MCF 10A (cell line): ENCODE data around the gene PHOX2A. TPM values are rescaled to one million over a fixed set of nuclear protein-coding genes. Genes with fewer than 3 reads are reported as not detected.
A peak's percentile ranks its signal among the peaks of the same experiment; 100 is the strongest.

Experiments used
- BruUV-seq: library from RNA; stranded (reverse); fragments of 400-500 nt; replicated peaks from 2 replicates; lab custom pipeline; 2021; lab: Mats Ljungman, UMichigan
- CTCF ChIA-PET: fragments of 300-600 bp; sonication (Branson Sonifier 250); formaldehyde crosslinking; extraction: SDS; loops from one replicate; lab custom pipeline; 2021; ENCODE audit warnings: antibody characterized with exemption, inconsistent platforms; lab: Yijun Ruan, JAX
- POLR2A ChIA-PET: fragments of 300-600, 350-650 bp; sonication (Branson Sonifier 250); formaldehyde crosslinking; extraction: SDS; loops from one replicate; lab custom pipeline; 2020; ENCODE audit warnings: antibody characterized with exemption, inconsistent platforms; lab: Yijun Ruan, JAX
- DNase-seq: peaks from one replicate; pipeline ENCODE4 v3.0.0-alpha.2; 2018; ENCODE audit not compliant: unreplicated experiment
- H3K27ac Mint-ChIP-seq: one replicate; pipeline ENCODE4 v1.8.0; 2022; ENCODE audit warnings: mild to moderate bottlenecking, low read depth, mixed read lengths; ENCODE audit not compliant: unreplicated experiment
- H3K27me3 Mint-ChIP-seq: one replicate; pipeline ENCODE4 v1.8.0; 2022; ENCODE audit warnings: mixed read lengths; ENCODE audit not compliant: insufficient read depth, unreplicated experiment
- H3K36me3 Mint-ChIP-seq: one replicate; pipeline ENCODE4 v1.8.0; 2022; ENCODE audit warnings: mild to moderate bottlenecking, moderate library complexity, mixed read lengths; ENCODE audit not compliant: insufficient read depth, unreplicated experiment
- H3K4me1 Mint-ChIP-seq: one replicate; pipeline ENCODE4 v1.8.0; 2022; ENCODE audit warnings: mixed read lengths; ENCODE audit not compliant: insufficient read depth, unreplicated experiment
- H3K4me3 Mint-ChIP-seq: one replicate; pipeline ENCODE4 v1.8.0; 2022; ENCODE audit warnings: mild to moderate bottlenecking, moderate library complexity, mixed read lengths; ENCODE audit not compliant: unreplicated experiment
- H3K9me3 Mint-ChIP-seq: one replicate; pipeline ENCODE4 v1.8.0; 2022; ENCODE audit warnings: mixed read lengths; ENCODE audit not compliant: unreplicated experiment
- intact Hi-C: fragments of 100-400 bp; cut with micrococcal nuclease; formaldehyde crosslinking; loops from 2 replicates; pipeline ENCODE4 v1.14.1; 2022
- total RNA-seq: library from RNA; stranded (reverse); gene quantifications from 2 replicates; pipeline ENCODE4 v1.2.3, GENCODE V29; 2022
- TF ChIP-seq, protein P1 (sequence below): fragments of 200-600 bp; IDR thresholded peaks from one replicate; pipeline ENCODE4 v1.8.0; 2022; ENCODE audit warnings: antibody characterized with exemption, mild to moderate bottlenecking; ENCODE audit not compliant: unreplicated experiment

Gene PHOX2A
- total RNA-seq, 1 experiment from 2014 or later: not detected

DNA sequence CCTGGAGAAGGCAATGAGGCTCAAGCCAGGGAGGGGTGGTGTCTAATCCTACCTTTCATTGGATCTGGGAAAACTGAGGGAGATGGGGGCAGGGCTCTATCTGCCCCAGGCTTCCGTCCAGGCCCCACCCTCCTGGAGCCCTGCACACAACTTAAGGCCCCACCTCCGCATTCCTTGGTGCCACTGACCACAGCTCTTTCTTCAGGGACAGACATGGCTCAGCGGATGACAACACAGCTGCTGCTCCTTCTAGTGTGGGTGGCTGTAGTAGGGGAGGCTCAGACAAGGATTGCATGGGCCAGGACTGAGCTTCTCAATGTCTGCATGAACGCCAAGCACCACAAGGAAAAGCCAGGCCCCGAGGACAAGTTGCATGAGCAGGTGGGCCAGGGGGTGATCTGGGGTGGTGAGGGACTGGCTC, 52.0 kb downstream of the PHOX2A start, which contains the start of gene FOLR1:
Gene FOLR1, plus strand, starts transcription at position 180 of the 421 bp plus-strand sequence. Its CDS starts 34 bp downstream, at position 214.
- ChIA-PET CTCF (interaction anchor here (0.6 to 4.9 kb wide), 3 partner anchors 9 to 162 kb away, joined by 3 to 33 read pairs (median 3); no protein-coding TSS in a partner anchor), POLR2A (interaction anchor here (0.6 kb wide), 1 partner anchor 167 kb away, joined by 3 read pairs; no protein-coding TSS in a partner anchor)
- H3K4me3 Mint-ChIP-seq: no peak within 1 kb of the TSS
- TF ChIP-seq, protein P1, sequence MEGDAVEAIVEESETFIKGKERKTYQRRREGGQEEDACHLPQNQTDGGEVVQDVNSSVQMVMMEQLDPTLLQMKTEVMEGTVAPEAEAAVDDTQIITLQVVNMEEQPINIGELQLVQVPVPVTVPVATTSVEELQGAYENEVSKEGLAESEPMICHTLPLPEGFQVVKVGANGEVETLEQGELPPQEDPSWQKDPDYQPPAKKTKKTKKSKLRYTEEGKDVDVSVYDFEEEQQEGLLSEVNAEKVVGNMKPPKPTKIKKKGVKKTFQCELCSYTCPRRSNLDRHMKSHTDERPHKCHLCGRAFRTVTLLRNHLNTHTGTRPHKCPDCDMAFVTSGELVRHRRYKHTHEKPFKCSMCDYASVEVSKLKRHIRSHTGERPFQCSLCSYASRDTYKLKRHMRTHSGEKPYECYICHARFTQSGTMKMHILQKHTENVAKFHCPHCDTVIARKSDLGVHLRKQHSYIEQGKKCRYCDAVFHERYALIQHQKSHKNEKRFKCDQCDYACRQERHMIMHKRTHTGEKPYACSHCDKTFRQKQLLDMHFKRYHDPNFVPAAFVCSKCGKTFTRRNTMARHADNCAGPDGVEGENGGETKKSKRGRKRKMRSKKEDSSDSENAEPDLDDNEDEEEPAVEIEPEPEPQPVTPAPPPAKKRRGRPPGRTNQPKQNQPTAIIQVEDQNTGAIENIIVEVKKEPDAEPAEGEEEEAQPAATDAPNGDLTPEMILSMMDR: no peak
- intact Hi-C loops: no loop called here
- no TSS peak for BruUV-seq
- H3K27me3 Mint-ChIP-seq: no peaks in the 10 kb centered on the region
- H3K27ac Mint-ChIP-seq: no peak within 1 kb of the TSS
- peaks cover 5% of the 10 kb centered on the region for H3K36me3 Mint-ChIP-seq
- peaks cover 7% of the 10 kb centered on the region for H3K4me1 Mint-ChIP-seq
- peak; percentile 40 for DNase-seq
- H3K9me3 Mint-ChIP-seq: no peaks in the 10 kb centered on the region

DNA sequence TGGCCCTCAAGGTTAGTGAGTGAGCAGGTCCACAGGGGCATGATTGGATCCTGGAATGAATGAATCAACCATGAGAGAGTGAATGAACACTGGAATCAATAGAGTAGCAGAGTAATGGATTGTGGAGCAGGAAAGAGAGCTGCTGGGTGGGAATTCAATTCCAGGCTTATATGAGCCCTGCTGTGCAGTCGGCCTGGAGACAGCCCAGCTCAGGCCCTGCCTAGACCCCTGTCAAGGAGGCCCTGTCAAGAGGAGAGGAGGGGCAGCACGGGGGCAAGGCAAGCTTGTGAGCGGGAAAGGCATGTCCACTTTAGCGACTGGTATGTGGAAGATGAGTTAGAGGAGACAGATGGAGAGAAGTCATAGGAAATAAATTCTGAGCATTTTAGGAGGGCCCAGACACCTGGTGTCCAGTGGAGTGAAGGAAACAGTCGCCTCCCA, 53.3 kb downstream of the PHOX2A start:
- Mint-ChIP-seq H3K27me3 (no peaks in the 10 kb centered on the region), H3K4me3 (no peak overlapping the region), H3K27ac (no peak overlapping the region), H3K4me1 (peaks cover 7% of the 10 kb centered on the region), H3K9me3 (no peaks in the 10 kb centered on the region), H3K36me3 (peaks cover 5% of the 10 kb centered on the region)
- TF ChIP-seq, protein P1: no peak
- BruUV-seq: no TSS peak
- DNase-seq: no peak
- CTCF ChIA-PET: interaction anchor here (0.6 to 4.9 kb wide), 5 partner anchors 8 to 224 kb away, joined by 3 to 33 read pairs (median 3); no protein-coding TSS in a partner anchor
- intact Hi-C loops: no loop called here
- POLR2A ChIA-PET: no interaction called here

DNA sequence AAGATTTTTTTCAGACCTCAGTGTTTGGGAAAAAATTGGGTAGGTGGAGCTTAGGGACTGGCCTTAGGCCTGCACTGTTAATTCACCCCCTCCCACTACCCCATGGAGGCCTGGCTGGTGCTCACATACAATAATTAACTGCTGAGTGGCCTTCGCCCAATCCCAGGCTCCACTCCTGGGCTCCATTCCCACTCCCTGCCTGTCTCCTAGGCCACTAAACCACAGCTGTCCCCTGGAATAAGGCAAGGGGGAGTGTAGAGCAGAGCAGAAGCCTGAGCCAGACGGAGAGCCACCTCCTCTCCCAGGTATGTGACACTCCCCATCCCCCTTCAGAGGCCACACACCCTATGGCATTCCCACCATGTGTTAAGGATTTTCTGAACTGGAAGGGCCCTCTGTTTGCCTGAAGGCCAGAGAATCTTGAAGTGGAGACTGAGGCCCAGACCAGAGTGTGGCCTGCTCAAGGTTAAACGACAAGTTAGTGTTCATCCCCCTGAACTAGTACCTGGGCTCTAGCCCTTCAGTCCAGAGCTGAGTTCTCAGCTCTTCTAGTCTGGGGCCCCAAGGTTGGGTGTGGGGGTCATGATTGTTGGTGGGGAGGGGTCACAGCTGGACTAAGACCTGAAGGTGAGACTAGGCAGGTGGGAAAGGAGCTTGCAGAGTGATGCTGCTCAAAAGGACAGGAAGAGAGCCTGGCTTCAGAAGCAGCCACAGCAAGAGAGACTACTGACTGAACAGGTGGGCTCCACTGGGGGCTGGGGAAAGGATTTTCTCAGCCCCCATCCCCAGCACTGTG, 54.3 kb downstream of the PHOX2A start:
- Mint-ChIP-seq H3K4me1 (peaks cover 7% of the 10 kb centered on the region), H3K36me3 (peaks cover 5% of the 10 kb centered on the region), H3K27me3 (no peaks in the 10 kb centered on the region), H3K27ac (no peak overlapping the region), H3K9me3 (no peaks in the 10 kb centered on the region), H3K4me3 (no peak overlapping the region)
- CTCF ChIA-PET: interaction anchor here (0.8 to 1.7 kb wide), 5 partner anchors 37 to 212 kb away, joined by 3 to 6 read pairs (median 3); no protein-coding TSS in a partner anchor
- no TSS peak for BruUV-seq
- intact Hi-C loops: no loop called here
- DNase-seq: no peak
- POLR2A ChIA-PET: interaction anchor here (1.1 kb wide), 1 partner anchor 77 kb away, joined by 3 read pairs; the partner anchor contains the start of gene ANAPC15
- TF ChIP-seq, protein P1: no peak

Other genes with a start within 250 kb of the PHOX2A start
- gene IL18BP, start 245.3 kb downstream of the PHOX2A start, total RNA-seq: 5.1 and 8.2 TPM in 2 replicates
- gene NUMA1, start 163.6 kb downstream of the PHOX2A start, total RNA-seq: 109 and 113 TPM in 2 replicates
- gene LRRC51, start 163.3 kb downstream of the PHOX2A start, total RNA-seq: 9.3 and 9.5 TPM in 2 replicates
- gene LAMTOR1, start 140.9 kb downstream of the PHOX2A start, total RNA-seq: 76.9 and 82.4 TPM in 2 replicates
- gene TOMT, start 138.3 kb downstream of the PHOX2A start, total RNA-seq: not detected in 2 replicates
- 52.2 and 63.6 TPM in 2 replicates for gene ANAPC15, start 131.5 kb downstream of the PHOX2A start, total RNA-seq
- gene FOLR3, start 108.5 kb downstream of the PHOX2A start, total RNA-seq: 2.0 and 2.6 TPM in 2 replicates
- 0.40 TPM in 1 of 2 replicates, not detected in the other for gene FOLR1, start 52.0 kb downstream of the PHOX2A start, total RNA-seq
- not detected in 2 replicates for gene FOLR2, start 27.4 kb downstream of the PHOX2A start, total RNA-seq
- gene INPPL1, start 19.4 kb downstream of the PHOX2A start, total RNA-seq: 90.2 and 104 TPM in 2 replicates
- 42.2 and 44.4 TPM in 2 replicates for gene CLPB, start 190.4 kb upstream of the PHOX2A start, total RNA-seq